ENCODE data around the gene PACRG. TPM values are rescaled to one million over a fixed set of nuclear protein-coding genes. Genes with fewer than 3 reads are reported as not detected.

Gene PACRG
- total RNA-seq, 1 experiment from 2014 or later, result not detected

- POLR2A ChIA-PET, result no interaction called here
- H3K9me3 ChIP-seq, result no peaks in the 10 kb centered on the region
- Mint-ChIP-seq H3K27ac (ENCODE audit: unreplicated experiment) (no peak overlapping the region), H3K9me3 (ENCODE audit: unreplicated experiment) (no peaks in the 10 kb centered on the region), H3K4me1 (ENCODE audit: low read depth, unreplicated experiment) (peaks cover 8% of the 10 kb centered on the region), H3K27me3 (ENCODE audit: insufficient read depth, unreplicated experiment) (no peaks in the 10 kb centered on the region), H3K4me3 (ENCODE audit: unreplicated experiment) (no peak overlapping the region), H3K36me3 (ENCODE audit: insufficient read depth, unreplicated experiment) (no peaks in the 10 kb centered on the region)
- H3K4me3 ChIP-seq (ENCODE audit: low read depth, low read length), result no peak overlapping the region
- H3K27me3 ChIP-seq (replicated peaks; ENCODE audit: control insufficient read depth, insufficient read depth, low read length), result no peaks in the 10 kb centered on the region
- H3K36me3 ChIP-seq (ENCODE audit: control insufficient read depth, insufficient read depth, low read length), result no peaks in the 10 kb centered on the region
- CTCF ChIA-PET, result no interaction called here
- BruUV-seq (replicated peaks), result no TSS peak
- intact Hi-C loops (cut with micrococcal nuclease; ENCODE audit: unreplicated experiment), result no loop called here
- DNase-seq, result no peak
- TF ChIP-seq CTCF (IDR thresholded peaks at IDR 0.05; ENCODE audit: insufficient read depth in 1 of 2, low read depth in 1 of 2, low read length in 1 of 2, severe bottlenecking in 1 of 2, unreplicated experiment in 1 of 2), result no peak
- H3K4me1 ChIP-seq, result no peaks in the 10 kb centered on the region
These were observed 570.5 kb downstream of the PACRG start for GRCh38 chr6:163298079-163298830.

- no peak for DNase-seq
- ChIA-PET POLR2A (no interaction called here), CTCF (no interaction called here)
- Histone ChIP-seq H3K36me3 (ENCODE audit: control insufficient read depth, insufficient read depth, low read length) (no peaks in the 10 kb centered on the region), H3K27me3 (replicated peaks; ENCODE audit: control insufficient read depth, insufficient read depth, low read length) (no peaks in the 10 kb centered on the region), H3K4me3 (ENCODE audit: low read depth, low read length) (no peak overlapping the region), H3K9me3 (no peaks in the 10 kb centered on the region), H3K4me1 (no peaks in the 10 kb centered on the region)
- BruUV-seq (replicated peaks), result no TSS peak
- intact Hi-C loops (cut with micrococcal nuclease; ENCODE audit: unreplicated experiment), result no loop called here
- no peaks in the 10 kb centered on the region for H3K9me3 Mint-ChIP-seq (ENCODE audit: unreplicated experiment)
- no peak overlapping the region for H3K27ac Mint-ChIP-seq (ENCODE audit: unreplicated experiment)
- no peaks in the 10 kb centered on the region for H3K36me3 Mint-ChIP-seq (ENCODE audit: insufficient read depth, unreplicated experiment)
- H3K4me3 Mint-ChIP-seq (ENCODE audit: unreplicated experiment), result no peak overlapping the region
- H3K27me3 Mint-ChIP-seq (ENCODE audit: insufficient read depth, unreplicated experiment), result no peaks in the 10 kb centered on the region
- no peak for TF ChIP-seq CTCF (IDR thresholded peaks at IDR 0.05; ENCODE audit: insufficient read depth in 1 of 2, low read depth in 1 of 2, low read length in 1 of 2, severe bottlenecking in 1 of 2, unreplicated experiment in 1 of 2)
- peaks cover 8% of the 10 kb centered on the region for H3K4me1 Mint-ChIP-seq (ENCODE audit: low read depth, unreplicated experiment)
These were observed 573.1 kb downstream of the PACRG start for GRCh38 chr6:163300838-163301237.

- Histone ChIP-seq H3K36me3 (ENCODE audit: control insufficient read depth, insufficient read depth, low read length) (no peaks in the 10 kb centered on the region), H3K9me3 (no peaks in the 10 kb centered on the region), H3K27me3 (replicated peaks; ENCODE audit: control insufficient read depth, insufficient read depth, low read length) (no peaks in the 10 kb centered on the region), H3K4me3 (ENCODE audit: low read depth, low read length) (no peak overlapping the region), H3K4me1 (no peaks in the 10 kb centered on the region)
- Mint-ChIP-seq H3K36me3 (ENCODE audit: insufficient read depth, unreplicated experiment) (no peaks in the 10 kb centered on the region), H3K27ac (ENCODE audit: unreplicated experiment) (no peak overlapping the region), H3K9me3 (ENCODE audit: unreplicated experiment) (no peaks in the 10 kb centered on the region), H3K4me1 (ENCODE audit: low read depth, unreplicated experiment) (peaks cover 8% of the 10 kb centered on the region), H3K4me3 (ENCODE audit: unreplicated experiment) (no peak overlapping the region), H3K27me3 (ENCODE audit: insufficient read depth, unreplicated experiment) (no peaks in the 10 kb centered on the region)
- POLR2A ChIA-PET, result no interaction called here
- BruUV-seq (replicated peaks), result no TSS peak
- DNase-seq, result no peak
- intact Hi-C loops (cut with micrococcal nuclease; ENCODE audit: unreplicated experiment), result no loop called here
- no peak for TF ChIP-seq CTCF (IDR thresholded peaks at IDR 0.05; ENCODE audit: insufficient read depth in 1 of 2, low read depth in 1 of 2, low read length in 1 of 2, severe bottlenecking in 1 of 2, unreplicated experiment in 1 of 2)
- CTCF ChIA-PET, result no interaction called here
These were observed 574.2 kb downstream of the PACRG start for GRCh38 chr6:163301726-163302635.

All from Caco-2 (cell line).